Activated CD8-positive, alpha-beta memory T cell treated with anti-CD3 and anti-CD28 coated beads, Interleukin-2, amount 50 U/mL, for 4 hours (primary cell): Measurements from ENCODE around the gene MC2R.
"Not testable (repeated sequence)": the region's sequence is repeated elsewhere in the genome, so short reads cannot be mapped to it uniquely, and the experiment has no call there.

Experiments
- DNase-seq: peaks from one replicate; pipeline ENCODE4 v3.0.0-alpha.2; 2020

MC2R gene

GRCh38 chr18:13890761-13891361 is 24.5 kb downstream of the MC2R start:
- DNase-seq, result no peak

GRCh38 chr18:13889671-13890070 is 25.7 kb downstream of the MC2R start:
- DNase-seq, result no peak

GRCh38 chr18:13888191-13888716 is 27.1 kb downstream of the MC2R start:
- DNase-seq, result no peak

- no peak for DNase-seq
Measured at GRCh38 chr18:13885009-13885408, 30.3 kb downstream of the MC2R start.

GRCh38 chr18:13879937-13880336 is 35.4 kb downstream of the MC2R start:
- no peak for DNase-seq

GRCh38 chr18:13879492-13879891 is 35.8 kb downstream of the MC2R start:
- DNase-seq, result no peak

GRCh38 chr18:13878857-13879256 is 36.5 kb downstream of the MC2R start:
- no peak for DNase-seq

- DNase-seq, result no peak
Measured at GRCh38 chr18:13877157-13877556, 38.2 kb downstream of the MC2R start.

GRCh38 chr18:13874558-13874957 is 40.8 kb downstream of the MC2R start:
- no peak for DNase-seq

GRCh38 chr18:13872932-13873331 is 42.4 kb downstream of the MC2R start:
- DNase-seq, result no peak

- no peak for DNase-seq
Measured at GRCh38 chr18:13872373-13872772, 43.0 kb downstream of the MC2R start.

- DNase-seq, result no peak
Measured at GRCh38 chr18:13871701-13872100, 43.6 kb downstream of the MC2R start.

GRCh38 chr18:13868501-13869271 is 46.6 kb downstream of the MC2R start:
- DNase-seq, result no peak

- DNase-seq, result not testable (repeated sequence)
Measured at GRCh38 chr18:13862898-13863297, 52.4 kb downstream of the MC2R start.

- DNase-seq, result no peak
Measured at GRCh38 chr18:13849791-13850190, 65.5 kb downstream of the MC2R start.

- no peak for DNase-seq
Measured at GRCh38 chr18:13836559-13836958, 78.8 kb downstream of the MC2R start.

- DNase-seq, result no peak
Measured at GRCh38 chr18:13835202-13835601, 80.1 kb downstream of the MC2R start.

- DNase-seq, result no peak
Measured at GRCh38 chr18:13834496-13835015, 80.8 kb downstream of the MC2R start.
